ENCODE data around the gene ELOVL2. TPM values are rescaled to one million over a fixed set of nuclear protein-coding genes. Genes with fewer than 3 reads are reported as not detected.

The ELOVL2 gene
- polyA plus RNA-seq, 3 donors, result not detected

DNA sequence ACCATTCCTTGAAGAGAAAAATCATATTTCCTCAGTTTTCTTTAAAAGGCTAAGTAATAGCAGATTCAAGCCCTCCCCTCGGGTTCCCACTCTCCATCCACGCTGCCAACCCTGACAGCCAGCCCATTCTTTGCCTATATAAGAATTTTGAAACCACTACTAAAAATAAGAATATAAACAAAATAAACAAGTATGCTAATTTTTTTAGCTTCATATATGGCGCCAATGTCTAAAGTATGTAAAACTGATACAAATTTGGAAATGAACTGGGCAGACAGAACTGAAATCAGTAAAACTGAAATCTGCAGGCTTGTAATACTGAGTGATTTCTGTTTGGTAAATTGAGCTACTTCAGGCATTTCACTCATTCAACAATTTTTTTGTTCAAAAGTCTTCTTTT is 19.0 kb downstream of the ELOVL2 start:
- no peak overlapping the region for H3K4me3 ChIP-seq (replicated peaks in 1 of 3; ENCODE audit: low read depth in 2 of 3, low read length in 3 of 3)
- no peaks in the 10 kb centered on the region for H3K9me3 ChIP-seq (replicated peaks in 1 of 2; ENCODE audit: control insufficient read depth in 1 of 2, insufficient read depth in 1 of 2, low read length in 2 of 2)
- no peak overlapping the region for H2AFZ ChIP-seq (ENCODE audit: insufficient read depth, low read depth, low read length, poor library complexity, severe bottlenecking)
- Mint-ChIP-seq H3K27ac (no peak overlapping the region), H3K9me3 (peaks cover 0 to 1% (median 0%) of the 10 kb centered on the region in 7 donors), H3K4me3 (no peak overlapping the region), H3K4me1 (no peaks in the 10 kb centered on the region), H3K27me3 (ENCODE audit: low read depth in 3 of 3) (peaks cover 15 to 21% (median 16%) of the 10 kb centered on the region in 3 donors), H3K36me3 (no peaks in the 10 kb centered on the region)
- no peaks in the 10 kb centered on the region for H3K79me2 ChIP-seq (ENCODE audit: insufficient read depth, low read length)
- no peak for DNase-seq
- H3K36me3 ChIP-seq (replicated peaks in 1 of 2; ENCODE audit: control insufficient read depth in 1 of 2, insufficient read depth in 2 of 2, low read length in 2 of 2), result no peaks in the 10 kb centered on the region
- no peak overlapping the region for H3K9ac ChIP-seq (ENCODE audit: insufficient read depth, low read length, poor library complexity, severe bottlenecking)
- H4K20me1 ChIP-seq (ENCODE audit: insufficient read depth, low read length), result no peaks in the 10 kb centered on the region
- no peak for TF ChIP-seq CTCF (IDR thresholded peaks at IDR 0.05)
- H3K27me3 ChIP-seq (ENCODE audit: control insufficient read depth in 2 of 2, insufficient read depth in 2 of 2, low read length in 2 of 2), result peaks cover 9 to 35% of the 10 kb centered on the region in 2 donors
- no CpG with 5 or more reads among the region's 3 CpGs for WGBS (ENCODE audit: insufficient coverage)
- no peak overlapping the region for H3K4me2 ChIP-seq (replicated peaks; ENCODE audit: extremely low read depth, low read length, poor library complexity, severe bottlenecking)
- H3K27ac ChIP-seq (ENCODE audit: low read depth in 1 of 2, low read length in 2 of 2), result no peak overlapping the region
- intact Hi-C loops (cut with micrococcal nuclease), result no loop called here
- H3K4me1 ChIP-seq (ENCODE audit: control insufficient read depth in 1 of 2, insufficient read depth in 2 of 2, low read length in 2 of 2), result no peaks in the 10 kb centered on the region

DNA sequence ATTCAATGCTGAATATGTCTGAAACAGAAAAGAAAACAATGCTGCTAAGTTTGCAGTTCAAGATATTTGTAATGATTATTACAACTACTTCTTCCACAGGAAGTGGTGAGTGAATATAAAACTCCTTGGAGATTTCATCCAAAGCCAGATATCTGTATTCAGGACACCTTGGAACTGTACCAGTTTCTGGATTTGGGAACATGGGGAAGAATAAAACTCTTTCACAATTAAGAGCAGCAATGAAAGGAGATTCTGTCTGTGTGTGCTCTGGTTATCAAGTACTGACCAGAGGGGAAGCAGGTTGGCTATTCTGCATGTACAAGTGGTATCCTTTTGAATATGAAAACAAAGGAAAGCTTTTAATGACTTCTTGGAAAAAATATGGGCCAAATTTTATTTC is 21.1 kb downstream of the ELOVL2 start:
- intact Hi-C loops (cut with micrococcal nuclease), result no loop called here
- peaks cover 9 to 30% of the 10 kb centered on the region in 2 donors for H3K27me3 ChIP-seq (ENCODE audit: control insufficient read depth in 2 of 2, insufficient read depth in 2 of 2, low read length in 2 of 2)
- no peak overlapping the region for H3K4me2 ChIP-seq (replicated peaks; ENCODE audit: extremely low read depth, low read length, poor library complexity, severe bottlenecking)
- H3K4me1 Mint-ChIP-seq, result no peaks in the 10 kb centered on the region
- peaks cover 0 to 1% (median 0%) of the 10 kb centered on the region in 7 donors for H3K9me3 Mint-ChIP-seq
- H3K79me2 ChIP-seq (ENCODE audit: insufficient read depth, low read length), result no peaks in the 10 kb centered on the region
- no peaks in the 10 kb centered on the region for H4K20me1 ChIP-seq (ENCODE audit: insufficient read depth, low read length)
- no peak for DNase-seq
- TF ChIP-seq CTCF (IDR thresholded peaks at IDR 0.05), result no peak
- no peaks in the 10 kb centered on the region for H3K9me3 ChIP-seq (replicated peaks in 1 of 2; ENCODE audit: control insufficient read depth in 1 of 2, insufficient read depth in 1 of 2, low read length in 2 of 2)
- H3K27ac ChIP-seq (ENCODE audit: low read depth in 1 of 2, low read length in 2 of 2), result no peak overlapping the region
- H3K36me3 Mint-ChIP-seq, result no peaks in the 10 kb centered on the region
- H3K27ac Mint-ChIP-seq, result no peak overlapping the region
- no peak overlapping the region for H3K9ac ChIP-seq (ENCODE audit: insufficient read depth, low read length, poor library complexity, severe bottlenecking)
- no peak overlapping the region for H3K4me3 Mint-ChIP-seq
- no peak overlapping the region for H3K4me3 ChIP-seq (replicated peaks in 1 of 3; ENCODE audit: low read depth in 2 of 3, low read length in 3 of 3)
- H3K36me3 ChIP-seq (replicated peaks in 1 of 2; ENCODE audit: control insufficient read depth in 1 of 2, insufficient read depth in 2 of 2, low read length in 2 of 2), result no peaks in the 10 kb centered on the region
- no peaks in the 10 kb centered on the region for H3K4me1 ChIP-seq (ENCODE audit: control insufficient read depth in 1 of 2, insufficient read depth in 2 of 2, low read length in 2 of 2)
- H3K27me3 Mint-ChIP-seq (ENCODE audit: low read depth in 3 of 3), result peaks cover 10 to 16% (median 16%) of the 10 kb centered on the region in 3 donors
- no peak overlapping the region for H2AFZ ChIP-seq (ENCODE audit: insufficient read depth, low read depth, low read length, poor library complexity, severe bottlenecking)
